GM23338 (cell line): ENCODE results near the gene CHMP1B. TPM values are rescaled to one million over a fixed set of nuclear protein-coding genes. Genes with fewer than 3 reads are reported as not detected.

Experiments used
- ATAC-seq: fragments of 200-7000 bp; cut with Tn5 transposase; 3 replicates; pipeline ENCODE4 v1.9.1; 2020
- DNase-seq: peaks from one replicate; pipeline ENCODE4 v3.0.0-alpha.2; 2015; ENCODE audit warnings: low spot score
- H2AFZ ChIP-seq: fragments of 200-600 bp; sonication (generic); 2 replicates; pipeline ENCODE4 v1.8.0; 2016; ENCODE audit warnings: antibody characterized with exemption, mild to moderate bottlenecking, moderate library complexity
- H3F3A ChIP-seq: fragments of 200-600 bp; sonication (generic); replicated peaks from 2 replicates; pipeline ENCODE4 v1.8.0; 2017; ENCODE audit warnings: antibody characterized with exemption, mixed run types, low read depth
- H3K27ac ChIP-seq: fragments of 200-600 bp; sonication (generic); 2 replicates; pipeline ENCODE4 v1.6.1; 2016; ENCODE audit warnings: low read depth
- H3K27me3 ChIP-seq: fragments of 200-600 bp; sonication (generic); 2 replicates; pipeline ENCODE4 v1.8.0; 2016; ENCODE audit warnings: mild to moderate bottlenecking, mixed run types, moderate library complexity; ENCODE audit not compliant: insufficient read depth
- H3K36me3 ChIP-seq: fragments of 200-600 bp; sonication (generic); 2 replicates; pipeline ENCODE4 v1.8.0; 2016; ENCODE audit warnings: mild to moderate bottlenecking; ENCODE audit not compliant: insufficient read depth
- H3K4me1 ChIP-seq: fragments of 200-600 bp; sonication (generic); 2 replicates; pipeline ENCODE4 v1.8.0; 2016; ENCODE audit warnings: mild to moderate bottlenecking, moderate library complexity; ENCODE audit not compliant: insufficient read depth
- H3K4me2 ChIP-seq: fragments of 200-600 bp; sonication (generic); 2 replicates; pipeline ENCODE4 v1.7.1; 2017; ENCODE audit warnings: mixed run types
- H3K4me3 ChIP-seq: fragments of 200-600 bp; sonication (generic); 2 replicates; pipeline ENCODE4 v1.6.1; 2016; ENCODE audit warnings: mixed run types
- H3K79me2 ChIP-seq: fragments of 200-600 bp; sonication (generic); replicated peaks from 2 replicates; pipeline ENCODE4 v1.8.0; 2017; ENCODE audit warnings: mild to moderate bottlenecking; ENCODE audit not compliant: insufficient read depth
- H3K9me2 ChIP-seq: fragments of 200-600 bp; sonication (generic); 2 replicates; pipeline ENCODE4 v1.8.0; 2017; ENCODE audit not compliant: insufficient read depth
- H4K20me1 ChIP-seq: fragments of 200-600 bp; sonication (generic); replicated peaks from 2 replicates; pipeline ENCODE4 v1.8.0; 2017; ENCODE audit warnings: mild to moderate bottlenecking; ENCODE audit not compliant: insufficient read depth
- H3K27ac Mint-ChIP-seq: 2 replicates; pipeline ENCODE4 v1.8.0; 2020; ENCODE audit warnings: inconsistent platforms, mild to moderate bottlenecking, moderate library complexity, mixed read lengths
- H3K27me3 Mint-ChIP-seq: 3 replicates; pipeline ENCODE4 v1.8.0; 2022; ENCODE audit warnings: low read depth, mild to moderate bottlenecking, moderate library complexity, mixed read lengths, inconsistent platforms; ENCODE audit not compliant: insufficient read depth, poor library complexity
- H3K36me3 Mint-ChIP-seq: 3 replicates; pipeline ENCODE4 v1.8.0; 2021; ENCODE audit warnings: low read depth, mild to moderate bottlenecking, inconsistent platforms, moderate library complexity, mixed read lengths
- H3K4me1 Mint-ChIP-seq: 3 replicates; pipeline ENCODE4 v1.8.0; 2020; ENCODE audit warnings: mild to moderate bottlenecking, inconsistent platforms, mixed read lengths
- H3K4me3 Mint-ChIP-seq: 3 replicates; pipeline ENCODE4 v1.8.0; 2021; ENCODE audit warnings: moderate library complexity, mild to moderate bottlenecking, inconsistent platforms, mixed read lengths
- H3K9me3 Mint-ChIP-seq: 3 replicates; pipeline ENCODE4 v1.8.0; 2020; ENCODE audit warnings: moderate library complexity, mild to moderate bottlenecking, inconsistent platforms, mixed read lengths
- ETS1 ChIP-seq: IDR thresholded peaks from 2 replicates; pipeline ENCODE4 v1.6.1; 2016; ENCODE audit warnings: antibody characterized with exemption
- EZH2phosphoT487 ChIP-seq: fragments of 200-600 bp; sonication (generic); IDR thresholded peaks from one replicate; pipeline ENCODE4 v1.8.1; 2018; ENCODE audit warnings: antibody characterized with exemption; ENCODE audit not compliant: unreplicated experiment
- JUNB ChIP-seq: IDR thresholded peaks from one replicate; pipeline ENCODE4 v1.6.1; 2016; ENCODE audit warnings: antibody characterized with exemption; ENCODE audit not compliant: unreplicated experiment
- POLR2AphosphoS5 ChIP-seq: IDR thresholded peaks from 2 replicates; pipeline ENCODE4 v1.6.1; 2016; ENCODE audit warnings: antibody characterized with exemption, low read depth
- ZNF114 ChIP-seq: fragments of 250-450 bp; sonication (Bioruptor Pico); IDR thresholded peaks from 2 replicates; pipeline ENCODE4 v1.5.0; 2020; ENCODE audit warnings: mild to moderate bottlenecking, moderate library complexity
- ZNF331 ChIP-seq: fragments of 250-450 bp; sonication (Bioruptor Pico); IDR thresholded peaks from 2 replicates; pipeline ENCODE4 v1.5.0; 2020; ENCODE audit warnings: low read depth, mild to moderate bottlenecking, moderate library complexity
- polyA plus RNA-seq: library from polyadenylated mRNA; unstranded; fragments of >200 nt; fragmentation: Nextera tagmentation; extraction: Ambion mirVana; gene quantifications from 2 replicates; pipeline ENCODE4 v1.2.1, GENCODE V29; 2016
- total RNA-seq: library from RNA; depleted of rRNA; stranded (reverse); fragments of >200 nt; shearing (Covaris generic); gene quantifications from 2 replicates; pipeline ENCODE4 v1.2.3, GENCODE V29; 2014
- TF ChIP-seq, protein P1 (sequence below): fragments of 250-450 bp; sonication (Bioruptor Pico); IDR thresholded peaks from 2 replicates; pipeline ENCODE4 v1.5.0; 2020; ENCODE audit warnings: mild to moderate bottlenecking, moderate library complexity
- TF ChIP-seq, protein P2 (sequence below): IDR thresholded peaks from one replicate; pipeline ENCODE4 v1.6.1; 2018; ENCODE audit warnings: antibody characterized with exemption; ENCODE audit not compliant: unreplicated experiment

The CHMP1B gene
- total and polyA plus RNA-seq, 2 experiments from 2014 or later, result 41.8 to 52.1 TPM

GRCh38 chr18:11801573-11801972, 49.6 kb upstream of the CHMP1B start (continued):
- TF ChIP-seq, protein P1, sequence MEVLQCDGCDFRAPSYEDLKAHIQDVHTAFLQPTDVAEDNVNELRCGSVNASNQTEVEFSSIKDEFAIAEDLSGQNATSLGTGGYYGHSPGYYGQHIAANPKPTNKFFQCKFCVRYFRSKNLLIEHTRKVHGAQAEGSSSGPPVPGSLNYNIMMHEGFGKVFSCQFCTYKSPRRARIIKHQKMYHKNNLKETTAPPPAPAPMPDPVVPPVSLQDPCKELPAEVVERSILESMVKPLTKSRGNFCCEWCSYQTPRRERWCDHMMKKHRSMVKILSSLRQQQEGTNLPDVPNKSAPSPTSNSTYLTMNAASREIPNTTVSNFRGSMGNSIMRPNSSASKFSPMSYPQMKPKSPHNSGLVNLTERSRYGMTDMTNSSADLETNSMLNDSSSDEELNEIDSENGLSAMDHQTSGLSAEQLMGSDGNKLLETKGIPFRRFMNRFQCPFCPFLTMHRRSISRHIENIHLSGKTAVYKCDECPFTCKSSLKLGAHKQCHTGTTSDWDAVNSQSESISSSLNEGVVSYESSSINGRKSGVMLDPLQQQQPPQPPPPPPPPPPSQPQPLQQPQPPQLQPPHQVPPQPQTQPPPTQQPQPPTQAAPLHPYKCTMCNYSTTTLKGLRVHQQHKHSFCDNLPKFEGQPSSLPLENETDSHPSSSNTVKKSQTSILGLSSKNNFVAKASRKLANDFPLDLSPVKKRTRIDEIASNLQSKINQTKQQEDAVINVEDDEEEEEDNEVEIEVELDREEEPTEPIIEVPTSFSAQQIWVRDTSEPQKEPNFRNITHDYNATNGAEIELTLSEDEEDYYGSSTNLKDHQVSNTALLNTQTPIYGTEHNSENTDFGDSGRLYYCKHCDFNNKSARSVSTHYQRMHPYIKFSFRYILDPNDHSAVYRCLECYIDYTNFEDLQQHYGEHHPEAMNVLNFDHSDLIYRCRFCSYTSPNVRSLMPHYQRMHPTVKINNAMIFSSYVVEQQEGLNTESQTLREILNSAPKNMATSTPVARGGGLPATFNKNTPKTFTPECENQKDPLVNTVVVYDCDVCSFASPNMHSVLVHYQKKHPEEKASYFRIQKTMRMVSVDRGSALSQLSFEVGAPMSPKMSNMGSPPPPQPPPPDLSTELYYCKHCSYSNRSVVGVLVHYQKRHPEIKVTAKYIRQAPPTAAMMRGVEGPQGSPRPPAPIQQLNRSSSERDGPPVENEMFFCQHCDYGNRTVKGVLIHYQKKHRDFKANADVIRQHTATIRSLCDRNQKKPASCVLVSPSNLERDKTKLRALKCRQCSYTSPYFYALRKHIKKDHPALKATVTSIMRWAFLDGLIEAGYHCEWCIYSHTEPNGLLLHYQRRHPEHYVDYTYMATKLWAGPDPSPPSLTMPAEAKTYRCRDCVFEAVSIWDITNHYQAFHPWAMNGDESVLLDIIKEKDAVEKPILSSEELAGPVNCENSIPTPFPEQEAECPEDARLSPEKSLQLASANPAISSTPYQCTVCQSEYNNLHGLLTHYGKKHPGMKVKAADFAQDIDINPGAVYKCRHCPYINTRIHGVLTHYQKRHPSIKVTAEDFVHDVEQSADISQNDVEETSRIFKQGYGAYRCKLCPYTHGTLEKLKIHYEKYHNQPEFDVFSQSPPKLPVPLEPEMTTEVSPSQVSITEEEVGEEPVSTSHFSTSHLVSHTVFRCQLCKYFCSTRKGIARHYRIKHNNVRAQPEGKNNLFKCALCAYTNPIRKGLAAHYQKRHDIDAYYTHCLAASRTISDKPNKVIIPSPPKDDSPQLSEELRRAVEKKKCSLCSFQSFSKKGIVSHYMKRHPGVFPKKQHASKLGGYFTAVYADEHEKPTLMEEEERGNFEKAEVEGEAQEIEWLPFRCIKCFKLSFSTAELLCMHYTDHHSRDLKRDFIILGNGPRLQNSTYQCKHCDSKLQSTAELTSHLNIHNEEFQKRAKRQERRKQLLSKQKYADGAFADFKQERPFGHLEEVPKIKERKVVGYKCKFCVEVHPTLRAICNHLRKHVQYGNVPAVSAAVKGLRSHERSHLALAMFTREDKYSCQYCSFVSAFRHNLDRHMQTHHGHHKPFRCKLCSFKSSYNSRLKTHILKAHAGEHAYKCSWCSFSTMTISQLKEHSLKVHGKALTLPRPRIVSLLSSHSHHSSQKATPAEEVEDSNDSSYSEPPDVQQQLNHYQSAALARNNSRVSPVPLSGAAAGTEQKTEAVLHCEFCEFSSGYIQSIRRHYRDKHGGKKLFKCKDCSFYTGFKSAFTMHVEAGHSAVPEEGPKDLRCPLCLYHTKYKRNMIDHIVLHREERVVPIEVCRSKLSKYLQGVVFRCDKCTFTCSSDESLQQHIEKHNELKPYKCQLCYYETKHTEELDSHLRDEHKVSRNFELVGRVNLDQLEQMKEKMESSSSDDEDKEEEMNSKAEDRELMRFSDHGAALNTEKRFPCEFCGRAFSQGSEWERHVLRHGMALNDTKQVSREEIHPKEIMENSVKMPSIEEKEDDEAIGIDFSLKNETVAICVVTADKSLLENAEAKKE, result no peak
- TF ChIP-seq POLR2AphosphoS5 (no peak), ZNF331 (CRISPR knock-in tag) (no peak), JUNB (no peak), ZNF114 (CRISPR knock-in tag) (no peak), EZH2phosphoT487 (no peak)

GRCh38 chr18:11802158-11802557, 49.1 kb upstream of the CHMP1B start:
- H3K79me2 ChIP-seq, result no peaks in the 10 kb centered on the region
- H3K36me3 Mint-ChIP-seq, result no peaks in the 10 kb centered on the region
- DNase-seq, result no peak
- H3K9me3 Mint-ChIP-seq, result no peaks in the 10 kb centered on the region
- TF ChIP-seq, protein P2, sequence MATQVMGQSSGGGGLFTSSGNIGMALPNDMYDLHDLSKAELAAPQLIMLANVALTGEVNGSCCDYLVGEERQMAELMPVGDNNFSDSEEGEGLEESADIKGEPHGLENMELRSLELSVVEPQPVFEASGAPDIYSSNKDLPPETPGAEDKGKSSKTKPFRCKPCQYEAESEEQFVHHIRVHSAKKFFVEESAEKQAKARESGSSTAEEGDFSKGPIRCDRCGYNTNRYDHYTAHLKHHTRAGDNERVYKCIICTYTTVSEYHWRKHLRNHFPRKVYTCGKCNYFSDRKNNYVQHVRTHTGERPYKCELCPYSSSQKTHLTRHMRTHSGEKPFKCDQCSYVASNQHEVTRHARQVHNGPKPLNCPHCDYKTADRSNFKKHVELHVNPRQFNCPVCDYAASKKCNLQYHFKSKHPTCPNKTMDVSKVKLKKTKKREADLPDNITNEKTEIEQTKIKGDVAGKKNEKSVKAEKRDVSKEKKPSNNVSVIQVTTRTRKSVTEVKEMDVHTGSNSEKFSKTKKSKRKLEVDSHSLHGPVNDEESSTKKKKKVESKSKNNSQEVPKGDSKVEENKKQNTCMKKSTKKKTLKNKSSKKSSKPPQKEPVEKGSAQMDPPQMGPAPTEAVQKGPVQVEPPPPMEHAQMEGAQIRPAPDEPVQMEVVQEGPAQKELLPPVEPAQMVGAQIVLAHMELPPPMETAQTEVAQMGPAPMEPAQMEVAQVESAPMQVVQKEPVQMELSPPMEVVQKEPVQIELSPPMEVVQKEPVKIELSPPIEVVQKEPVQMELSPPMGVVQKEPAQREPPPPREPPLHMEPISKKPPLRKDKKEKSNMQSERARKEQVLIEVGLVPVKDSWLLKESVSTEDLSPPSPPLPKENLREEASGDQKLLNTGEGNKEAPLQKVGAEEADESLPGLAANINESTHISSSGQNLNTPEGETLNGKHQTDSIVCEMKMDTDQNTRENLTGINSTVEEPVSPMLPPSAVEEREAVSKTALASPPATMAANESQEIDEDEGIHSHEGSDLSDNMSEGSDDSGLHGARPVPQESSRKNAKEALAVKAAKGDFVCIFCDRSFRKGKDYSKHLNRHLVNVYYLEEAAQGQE, result peak; percentile 26
- no peak for TF ChIP-seq ETS1
- no peaks in the 10 kb centered on the region for H3K36me3 ChIP-seq
- peaks cover 14% of the 10 kb centered on the region for H3K4me1 ChIP-seq
- H3K9me2 ChIP-seq, result no peaks in the 10 kb centered on the region
- H3K27me3 Mint-ChIP-seq, result peaks cover 4% of the 10 kb centered on the region
- ATAC-seq, result no peak
- no peak overlapping the region for H2AFZ ChIP-seq
- 0 out of 2 replicates have a peak, but pooled peaks cover 4% of the 10 kb centered on the region for H3F3A ChIP-seq
- no peak overlapping the region for H3K4me2 ChIP-seq
- no peak overlapping the region for H3K4me3 ChIP-seq
- H3K27ac ChIP-seq, result no peak overlapping the region
- no peaks in the 10 kb centered on the region for H3K27me3 ChIP-seq
- no peaks in the 10 kb centered on the region for H4K20me1 ChIP-seq
- no peak overlapping the region for H3K27ac Mint-ChIP-seq
- H3K4me1 Mint-ChIP-seq, result peaks cover 19% of the 10 kb centered on the region
- no peak overlapping the region for H3K4me3 Mint-ChIP-seq
